Karpas-422 (cell line): ENCODE measurements around the gene CNDP2. TPM values are rescaled to one million over a fixed set of nuclear protein-coding genes. Genes with fewer than 3 reads are reported as not detected.

Source experiments
- DNase-seq: peaks from one replicate; pipeline ENCODE4 v3.0.0-alpha.2; 2015
- H2AFZ ChIP-seq: fragments of 200-600 bp; sonication (generic); 2 replicates; pipeline ENCODE4 v1.6.1; 2014; ENCODE audit warnings: antibody characterized with exemption, low read length, mixed read lengths
- H3K27ac ChIP-seq: fragments of 200-600 bp; sonication (generic); 2 replicates; pipeline ENCODE4 v1.5.1; 2014; ENCODE audit warnings: mild to moderate bottlenecking, low read length, moderate library complexity
- H3K27me3 ChIP-seq: fragments of 200-600 bp; sonication (generic); 2 replicates; pipeline ENCODE4 v1.6.1; 2014; ENCODE audit warnings: low read length, mixed read lengths
- H3K36me3 ChIP-seq: fragments of 200-600 bp; sonication (generic); 2 replicates; pipeline ENCODE4 v1.6.1; 2014; ENCODE audit warnings: low read length, mixed read lengths; ENCODE audit not compliant: insufficient read depth
- H3K4me1 ChIP-seq: fragments of 200-600 bp; sonication (generic); 2 replicates; pipeline ENCODE4 v1.6.1; 2014; ENCODE audit warnings: mild to moderate bottlenecking, low read length, mixed read lengths
- H3K4me2 ChIP-seq: fragments of 200-600 bp; sonication (generic); 2 replicates; pipeline ENCODE4 v1.6.1; 2014; ENCODE audit warnings: low read length, low read depth, mild to moderate bottlenecking; ENCODE audit not compliant: poor library complexity, severe bottlenecking
- H3K4me3 ChIP-seq: fragments of 200-600 bp; sonication (generic); 2 replicates; pipeline ENCODE4 v1.5.1; 2014; ENCODE audit warnings: mild to moderate bottlenecking, antibody characterized with exemption, low read length, mixed read lengths
- H3K79me2 ChIP-seq: fragments of 200-600 bp; sonication (generic); 2 replicates; pipeline ENCODE4 v1.6.1; 2014; ENCODE audit warnings: mild to moderate bottlenecking, low read length, mixed read lengths
- H3K9ac ChIP-seq: fragments of 200-600 bp; sonication (generic); 2 replicates; pipeline ENCODE4 v1.6.0; 2014; ENCODE audit warnings: low read length
- H3K9me2 ChIP-seq: fragments of 200-600 bp; sonication (generic), shearing (Covaris generic); replicated peaks from 2 replicates; pipeline ENCODE4 v1.6.0; 2014; ENCODE audit warnings: mild to moderate bottlenecking, low read length, moderate library complexity; ENCODE audit not compliant: insufficient read depth
- H3K9me3 ChIP-seq: fragments of 300-700, 200-600 bp; sonication (generic); 2 replicates; pipeline ENCODE4 v1.6.1; 2014; ENCODE audit warnings: low read length, mixed read lengths
- H4K20me1 ChIP-seq: fragments of 200-600 bp; sonication (generic); 2 replicates; pipeline ENCODE4 v1.6.1; 2014; ENCODE audit warnings: mild to moderate bottlenecking, antibody characterized with exemption, low read length, low read depth; ENCODE audit not compliant: insufficient read depth
- total RNA-seq: library from RNA; depleted of rRNA; stranded (reverse); fragments of >200 nt; shearing (Covaris generic); gene quantifications from 2 replicates; pipeline ENCODE4 v1.2.3, GENCODE V29; 2014; ENCODE audit warnings: low replicate concordance

CNDP2 gene
- total RNA-seq, 1 experiment from 2014 or later: 137 TPM

DNA sequence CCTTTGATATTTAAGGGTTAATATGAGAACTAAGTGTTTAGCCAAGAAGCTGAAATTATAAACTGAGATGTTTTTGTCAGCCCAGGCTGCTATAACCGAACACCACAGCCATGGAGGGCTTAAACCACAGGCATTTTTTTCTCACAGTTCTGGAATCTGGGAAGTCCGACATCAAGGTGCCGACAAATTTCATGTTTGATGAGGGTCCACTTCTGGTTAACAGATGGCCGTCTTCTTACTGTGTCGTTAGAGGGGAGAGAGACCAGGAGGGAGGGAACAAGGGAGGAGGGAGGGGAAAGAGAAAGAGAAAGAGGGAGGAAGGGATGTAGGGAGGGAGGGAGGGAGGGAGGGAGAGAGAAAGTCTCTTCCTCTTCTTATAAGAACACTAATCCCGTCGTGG, 6.5 kb upstream of the CNDP2 start:
- Histone ChIP-seq H3K27me3 (peaks cover 3% of the 10 kb centered on the region; the same call in 1 of the 2 replicates), H3K36me3 (no peaks in the 10 kb centered on the region), H3K79me2 (no peaks in the 10 kb centered on the region), H3K4me2 (no peak overlapping the region), H4K20me1 (no peaks in the 10 kb centered on the region), H3K4me1 (no peaks in the 10 kb centered on the region), H3K4me3 (no peak overlapping the region), H3K9ac (no peak overlapping the region), H2AFZ (no peak overlapping the region), H3K9me2 (no peaks in the 10 kb centered on the region), H3K9me3 (no peaks in the 10 kb centered on the region), H3K27ac (no peak overlapping the region)
- DNase-seq: no peak

DNA sequence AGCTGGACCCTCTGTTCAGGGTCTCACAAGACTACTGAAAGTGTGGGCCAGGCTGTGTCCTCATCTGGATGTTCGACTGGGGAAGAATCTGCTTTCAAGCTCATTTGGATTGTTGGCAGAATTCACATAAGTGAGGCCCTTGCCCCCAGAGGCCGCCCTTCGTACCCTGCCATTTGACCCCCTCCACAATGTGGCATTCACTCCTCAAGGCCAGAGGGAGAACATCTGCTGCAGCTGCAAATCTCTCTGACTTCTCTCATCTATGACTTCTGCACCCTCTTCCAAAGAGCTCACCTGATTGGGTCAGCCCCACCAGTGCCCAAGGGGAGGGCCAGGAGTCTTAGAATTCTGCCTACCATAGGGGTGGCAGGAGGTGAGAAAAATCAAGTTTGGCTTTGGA, 3.9 kb upstream of the CNDP2 start:
- Histone ChIP-seq H3K27ac (no peak overlapping the region), H3K36me3 (no peaks in the 10 kb centered on the region), H2AFZ (no peak overlapping the region), H3K9me2 (no peaks in the 10 kb centered on the region), H3K9me3 (no peaks in the 10 kb centered on the region), H4K20me1 (no peaks in the 10 kb centered on the region), H3K4me3 (no peak overlapping the region), H3K9ac (no peak overlapping the region), H3K27me3 (peaks cover 3% of the 10 kb centered on the region; the same call in 1 of the 2 replicates), H3K4me1 (peaks cover 9% of the 10 kb centered on the region), H3K79me2 (peaks cover 11% of the 10 kb centered on the region), H3K4me2 (no peak overlapping the region)
- DNase-seq: no peak

DNA sequence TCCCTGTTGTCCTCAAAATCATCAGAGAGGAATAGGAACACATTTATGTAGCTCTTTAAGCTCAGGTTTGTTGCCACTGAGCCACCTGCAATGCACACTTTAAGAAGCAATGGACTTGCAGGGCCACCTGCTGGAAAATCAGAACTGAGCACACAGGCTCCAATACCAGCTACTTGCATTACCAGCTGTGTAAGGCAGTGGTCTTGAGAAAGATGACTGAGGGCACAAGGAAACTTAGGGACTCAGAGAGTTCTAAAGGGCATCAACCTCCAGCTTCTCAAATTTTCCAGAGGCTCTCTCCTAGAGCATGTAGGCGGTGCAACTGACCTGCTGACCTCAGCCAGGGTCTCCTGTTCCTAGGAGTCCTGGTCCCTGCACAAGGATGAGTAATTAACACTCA, 2.5 kb upstream of the CNDP2 start:
- H3K27me3 ChIP-seq: peaks cover 3% of the 10 kb centered on the region; the same call in 1 of the 2 replicates
- H3K9me2 ChIP-seq: no peaks in the 10 kb centered on the region
- no peaks in the 10 kb centered on the region for H3K9me3 ChIP-seq
- peaks cover 23% of the 10 kb centered on the region for H3K4me1 ChIP-seq
- no peak overlapping the region for H3K4me3 ChIP-seq
- peaks cover 24% of the 10 kb centered on the region for H3K79me2 ChIP-seq
- no peaks in the 10 kb centered on the region for H4K20me1 ChIP-seq
- DNase-seq: peak; percentile 90
- H2AFZ ChIP-seq: no peak overlapping the region
- H3K4me2 ChIP-seq: no peak overlapping the region
- H3K9ac ChIP-seq: no peak overlapping the region
- H3K36me3 ChIP-seq: no peaks in the 10 kb centered on the region
- H3K27ac ChIP-seq: no peak overlapping the region

DNA sequence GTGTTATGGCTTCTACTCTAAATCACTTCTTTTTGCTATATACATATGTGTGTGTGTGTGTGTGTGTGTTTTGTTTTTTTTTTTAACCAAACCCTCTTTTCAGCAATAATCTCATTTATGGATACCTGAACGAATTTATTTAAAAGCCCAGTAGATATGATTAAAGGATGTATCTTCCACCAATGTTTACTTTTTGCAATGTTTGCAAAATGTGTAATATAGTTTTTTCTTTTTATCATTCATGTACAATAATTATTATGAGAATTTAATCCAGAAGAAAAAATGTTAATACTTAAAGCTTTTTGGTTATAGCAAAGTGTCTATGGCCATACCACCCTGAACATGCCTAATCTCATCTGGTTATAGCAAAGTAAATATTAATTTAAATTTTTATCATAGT, 1.6 kb upstream of the CNDP2 start:
- Histone ChIP-seq H3K4me1 (peaks cover 31% of the 10 kb centered on the region), H3K9me3 (no peaks in the 10 kb centered on the region), H2AFZ (no peak overlapping the region), H3K27ac (no peak overlapping the region), H4K20me1 (no peaks in the 10 kb centered on the region), H3K36me3 (no peaks in the 10 kb centered on the region), H3K4me2 (no peak overlapping the region), H3K4me3 (no peak overlapping the region), H3K9ac (no peak overlapping the region), H3K27me3 (peaks cover 3% of the 10 kb centered on the region; the same call in 1 of the 2 replicates), H3K9me2 (no peaks in the 10 kb centered on the region), H3K79me2 (peaks cover 29% of the 10 kb centered on the region)
- DNase-seq: no peak

DNA sequence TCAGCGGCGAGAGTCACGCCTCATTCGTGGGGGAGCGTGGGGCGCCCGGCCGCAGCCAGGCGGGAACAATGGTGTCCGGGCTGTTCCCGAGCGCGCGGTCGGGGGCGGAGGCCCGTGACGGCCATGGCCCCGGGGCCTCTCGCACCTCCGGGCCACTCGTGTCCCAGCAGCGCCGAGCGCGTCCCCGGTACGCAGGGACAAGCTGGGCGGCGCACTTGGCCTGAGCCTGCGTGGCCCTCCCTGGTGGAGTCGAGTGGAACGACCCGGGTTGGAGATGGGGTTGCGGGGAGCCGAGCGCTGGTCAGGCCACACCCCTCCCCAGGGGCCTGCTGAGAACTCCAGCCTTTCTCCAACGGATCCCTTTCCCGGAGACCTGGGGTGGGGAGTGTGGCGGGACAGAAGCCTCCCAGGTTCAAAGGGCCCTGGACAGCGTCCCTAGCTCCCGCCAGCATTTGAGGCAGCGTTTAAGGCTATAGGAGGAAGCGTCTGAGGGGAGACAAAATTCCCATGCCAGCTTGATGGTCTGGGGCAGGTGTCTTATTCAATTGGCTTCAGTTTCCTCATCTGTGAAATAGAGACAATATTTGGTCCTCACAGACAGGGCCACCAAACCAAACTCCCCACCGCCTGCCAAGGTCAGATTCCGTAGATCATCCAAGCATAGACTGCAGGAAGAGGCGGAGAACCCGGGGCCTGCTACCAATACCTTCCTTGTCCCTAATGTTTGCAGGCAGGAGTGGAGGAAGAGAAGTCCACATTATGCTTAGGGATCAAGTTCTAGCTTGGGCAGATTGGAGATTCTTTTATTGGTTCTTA, 553 bp downstream of the CNDP2 start:
- Histone ChIP-seq H3K4me3 (peak overlapping the region; percentile 87), H3K4me1 (peaks cover 49% of the 10 kb centered on the region), H3K36me3 (peaks cover 9% of the 10 kb centered on the region), H2AFZ (no peak overlapping the region), H3K27me3 (peaks cover 3% of the 10 kb centered on the region; the same call in 1 of the 2 replicates), H3K27ac (peak overlapping the region; percentile 80), H3K9me2 (no peaks in the 10 kb centered on the region), H3K79me2 (peaks cover 49% of the 10 kb centered on the region), H3K9me3 (no peaks in the 10 kb centered on the region), H3K4me2 (peak overlapping the region; percentile 89), H3K9ac (peak overlapping the region; percentile 92), H4K20me1 (no peaks in the 10 kb centered on the region)
- peak; percentile 79 for DNase-seq

DNA sequence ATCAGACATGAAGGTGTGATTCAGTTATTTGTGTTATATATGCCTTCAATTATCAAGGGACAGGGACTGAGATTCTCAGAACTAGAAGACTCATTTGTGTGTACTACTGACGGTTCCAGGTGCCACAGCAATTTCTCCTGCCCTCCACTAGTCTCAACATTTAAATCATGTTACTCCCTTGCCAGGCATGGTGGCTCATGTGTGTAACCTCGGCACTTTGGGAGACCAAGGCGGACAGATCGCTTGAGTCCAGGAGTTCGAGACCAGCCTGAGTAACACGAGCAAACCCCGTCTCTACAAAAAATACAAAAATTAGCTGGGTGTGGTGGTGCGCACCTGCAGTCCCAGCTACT, 1.1 kb downstream of the CNDP2 start:
- peak overlapping the region; percentile 89 for H3K4me2 ChIP-seq
- H3K9ac ChIP-seq: peak overlapping the region; percentile 92
- no peaks in the 10 kb centered on the region for H3K27me3 ChIP-seq
- peaks cover 13% of the 10 kb centered on the region for H3K36me3 ChIP-seq
- H3K79me2 ChIP-seq: peaks cover 53% of the 10 kb centered on the region
- peak overlapping the region; percentile 80 for H3K27ac ChIP-seq
- DNase-seq: peak; percentile 62
- no peaks in the 10 kb centered on the region for H3K9me3 ChIP-seq
- no peaks in the 10 kb centered on the region for H3K9me2 ChIP-seq
- H4K20me1 ChIP-seq: no peaks in the 10 kb centered on the region
- peaks cover 49% of the 10 kb centered on the region for H3K4me1 ChIP-seq
- peak overlapping the region; percentile 87 for H3K4me3 ChIP-seq
- no peak overlapping the region for H2AFZ ChIP-seq

DNA sequence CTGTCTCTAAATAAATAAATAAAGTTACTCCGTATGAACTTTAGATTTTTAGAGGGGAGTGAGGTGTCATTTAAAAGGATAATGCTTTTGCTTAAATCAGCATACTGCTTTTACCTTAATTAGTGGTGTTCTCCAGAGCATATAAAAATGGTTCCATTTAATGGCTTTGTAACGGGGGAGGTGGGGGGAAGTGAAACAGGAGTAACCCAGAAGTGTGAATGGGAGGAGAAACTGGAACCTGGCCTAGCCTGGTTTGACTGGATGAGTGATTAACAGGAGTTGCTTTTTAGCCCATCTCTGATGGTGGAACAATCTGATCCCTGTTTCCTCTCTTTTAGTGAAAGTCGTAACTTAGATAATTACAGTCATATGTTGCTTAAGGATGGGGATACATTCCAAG, 1.6 kb downstream of the CNDP2 start:
- Histone ChIP-seq H3K9me2 (no peaks in the 10 kb centered on the region), H3K9ac (peak overlapping the region; percentile 92), H3K79me2 (peaks cover 58% of the 10 kb centered on the region), H3K36me3 (peaks cover 18% of the 10 kb centered on the region), H3K9me3 (no peaks in the 10 kb centered on the region), H2AFZ (no peak overlapping the region), H3K4me3 (peak overlapping the region; percentile 87), H3K27ac (peak overlapping the region; percentile 80), H4K20me1 (no peaks in the 10 kb centered on the region), H3K4me2 (peak overlapping the region; percentile 89), H3K27me3 (no peaks in the 10 kb centered on the region), H3K4me1 (peaks cover 49% of the 10 kb centered on the region)
- peak; percentile 70 for DNase-seq

DNA sequence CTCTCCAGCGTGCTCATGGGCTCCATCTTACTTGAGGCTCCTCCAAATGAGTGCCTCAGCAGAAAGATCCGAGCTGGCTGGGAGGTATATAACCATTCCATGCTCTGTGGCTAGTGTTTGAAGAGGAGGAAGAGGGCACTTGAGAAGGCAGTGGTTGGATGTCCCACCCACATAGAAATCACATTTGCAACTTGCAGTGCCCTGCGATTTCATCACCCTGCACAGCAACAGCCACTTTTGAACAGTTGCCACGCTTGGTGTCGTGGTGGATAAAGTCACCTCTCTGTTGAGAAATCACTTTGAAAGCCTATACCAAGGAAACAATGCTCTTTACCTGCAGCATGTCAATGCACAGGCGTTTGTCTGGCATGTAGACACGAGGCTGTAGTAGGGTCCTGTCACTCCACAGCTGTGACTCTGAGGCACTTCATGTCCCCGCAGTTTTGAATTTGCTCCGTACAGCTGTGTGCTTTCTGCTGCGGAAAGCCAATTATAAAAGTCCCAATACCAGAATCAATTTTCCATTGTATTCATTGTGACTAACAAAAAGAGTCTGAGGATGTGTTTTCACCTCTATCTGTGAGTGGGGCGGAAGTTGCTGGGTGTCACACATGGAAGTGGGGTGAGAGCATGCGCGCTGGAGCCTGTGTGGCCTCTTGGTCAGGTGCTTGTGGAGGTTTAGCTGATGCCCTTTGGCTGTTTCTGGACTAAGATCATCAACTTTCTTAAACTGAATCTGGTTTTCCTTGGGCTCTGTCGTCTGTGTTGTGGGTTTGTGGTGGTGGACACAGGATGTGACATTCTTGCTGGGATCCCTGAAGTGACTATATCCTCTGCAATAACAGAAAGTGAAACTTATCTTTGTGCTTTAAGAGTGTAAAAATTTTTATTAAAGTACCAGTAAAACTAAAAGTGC, 2.8 kb downstream of the CNDP2 start:
- Histone ChIP-seq H3K9me2 (no peaks in the 10 kb centered on the region), H3K4me2 (peak overlapping the region; percentile 89), H3K9me3 (no peaks in the 10 kb centered on the region), H3K36me3 (peaks cover 25% of the 10 kb centered on the region), H2AFZ (no peak overlapping the region), H3K9ac (peak overlapping the region; percentile 92), H4K20me1 (no peaks in the 10 kb centered on the region), H3K4me1 (peaks cover 49% of the 10 kb centered on the region), H3K79me2 (peaks cover 65% of the 10 kb centered on the region), H3K4me3 (peak overlapping the region; percentile 87), H3K27me3 (no peaks in the 10 kb centered on the region), H3K27ac (peak overlapping the region; percentile 80)
- peak; percentile 92 for DNase-seq
